GM21737 (cell line): ENCODE measurements around the gene CD86.

Source experiments
- ATAC-seq: cut with Tn5 transposase; IDR thresholded peaks from one replicate; pipeline ENCODE4 v1.9.1; 2021; ENCODE audit warnings: mild to moderate bottlenecking, moderate library complexity; ENCODE audit not compliant: unreplicated experiment

The CD86 gene

GRCh38 chr3:122091602-122092295, 36.6 kb downstream of the CD86 start:
- ATAC-seq = peak; percentile 39

DNA sequence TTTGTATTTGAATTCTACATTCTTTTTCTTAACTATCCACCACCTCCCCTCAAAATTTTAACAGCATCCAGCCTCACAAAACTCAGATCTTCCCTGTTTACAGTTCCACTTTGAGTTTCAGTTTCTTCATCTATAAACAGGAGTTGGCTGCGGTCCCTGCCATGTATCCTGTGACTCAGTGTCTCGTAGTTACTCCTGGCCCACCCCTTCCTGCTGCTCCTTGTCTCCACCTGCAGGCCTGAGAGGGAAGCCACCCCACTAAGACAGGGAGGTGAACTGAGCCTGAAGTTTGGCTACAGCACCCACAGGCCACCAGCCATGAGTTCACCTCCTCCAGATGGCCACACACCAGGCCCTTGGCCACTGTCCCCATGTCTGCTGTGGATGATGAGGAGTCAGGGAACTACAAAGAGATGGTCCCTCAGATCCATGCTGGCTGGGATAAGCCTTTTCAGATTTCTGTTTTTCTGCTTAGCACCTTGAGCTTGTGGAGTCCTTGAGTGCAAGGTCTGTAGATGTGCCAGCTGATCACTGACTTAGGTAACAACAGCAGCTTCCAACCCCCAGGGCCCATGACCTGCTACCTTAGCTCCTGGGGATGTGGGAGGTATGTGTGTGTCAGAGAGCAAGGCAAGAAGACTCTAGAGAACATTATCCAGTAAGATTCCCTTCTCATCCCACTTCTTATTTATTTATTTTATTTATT, 37.5 kb downstream of the CD86 start:
- ATAC-seq = peak; percentile 41

GRCh38 chr3:122094125-122094524, 39.0 kb downstream of the CD86 start:
- no peak for ATAC-seq

DNA sequence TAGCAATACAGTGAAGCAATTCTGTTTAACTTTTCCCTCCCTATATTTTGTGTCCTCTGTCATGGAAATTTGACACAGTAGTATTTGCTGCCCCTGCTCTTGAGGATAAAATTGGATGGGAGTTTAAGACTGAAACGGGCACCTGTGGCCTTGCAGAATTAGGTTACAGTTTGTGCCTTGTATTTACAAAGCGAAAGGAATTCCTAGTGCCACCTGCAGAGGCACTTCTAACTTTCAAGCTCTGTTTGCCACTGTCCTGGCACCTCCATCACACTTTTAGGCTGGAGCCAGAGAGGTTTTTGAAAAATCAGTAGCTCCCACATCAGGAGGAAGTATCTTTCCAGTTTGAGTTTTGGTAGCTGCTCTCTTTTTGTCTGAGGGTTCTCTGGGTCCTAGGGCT, 39.5 kb downstream of the CD86 start:
- ATAC-seq = no peak

DNA sequence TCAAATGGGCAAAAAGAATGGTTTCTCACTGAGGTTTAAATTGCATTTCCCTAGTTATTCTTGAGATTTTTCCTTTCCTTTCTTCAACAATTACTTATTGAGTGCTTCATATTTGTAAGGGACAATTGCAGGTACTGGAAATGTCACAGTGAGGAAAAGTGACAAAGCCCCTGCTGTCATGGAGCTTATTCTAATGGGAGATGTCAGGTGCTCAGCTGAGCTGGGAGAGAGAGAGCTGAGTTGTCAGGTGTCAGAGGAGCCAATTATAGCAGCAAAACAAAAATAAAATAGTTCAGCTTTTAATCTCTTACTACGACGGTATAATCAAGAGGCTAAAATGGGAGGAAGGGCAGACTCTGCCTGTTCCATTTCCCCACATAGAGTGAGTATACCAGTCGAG, 42.0 kb downstream of the CD86 start:
- no peak for ATAC-seq

GRCh38 chr3:122098611-122099010, 43.4 kb downstream of the CD86 start:
- no peak for ATAC-seq

GRCh38 chr3:122099255-122099654, 44.1 kb downstream of the CD86 start:
- ATAC-seq = no peak

- ATAC-seq = no peak
These were observed 44.9 kb downstream of the CD86 start for GRCh38 chr3:122100083-122100482.

GRCh38 chr3:122100591-122101463, 45.7 kb downstream of the CD86 start:
- ATAC-seq = no peak

DNA sequence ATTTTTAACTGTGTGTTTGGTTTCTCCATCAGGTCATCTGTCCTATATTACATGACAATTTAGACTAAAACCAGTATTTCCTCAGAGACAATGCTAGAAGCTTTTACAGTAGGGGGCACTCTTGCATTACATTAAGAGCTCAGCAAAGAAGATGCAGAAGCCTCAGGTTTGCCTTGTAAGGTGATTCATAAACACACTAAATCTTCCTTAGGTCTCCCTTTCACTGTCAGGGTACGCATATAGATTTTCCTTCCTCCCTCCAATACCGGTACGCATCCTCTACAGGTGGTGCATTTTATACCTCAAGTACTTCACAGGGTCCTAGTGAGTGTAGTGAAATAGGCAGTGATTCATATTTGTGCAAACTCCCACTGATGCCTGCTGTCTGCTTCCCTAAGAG, 46.5 kb downstream of the CD86 start:
- ATAC-seq = peak; percentile 47

DNA sequence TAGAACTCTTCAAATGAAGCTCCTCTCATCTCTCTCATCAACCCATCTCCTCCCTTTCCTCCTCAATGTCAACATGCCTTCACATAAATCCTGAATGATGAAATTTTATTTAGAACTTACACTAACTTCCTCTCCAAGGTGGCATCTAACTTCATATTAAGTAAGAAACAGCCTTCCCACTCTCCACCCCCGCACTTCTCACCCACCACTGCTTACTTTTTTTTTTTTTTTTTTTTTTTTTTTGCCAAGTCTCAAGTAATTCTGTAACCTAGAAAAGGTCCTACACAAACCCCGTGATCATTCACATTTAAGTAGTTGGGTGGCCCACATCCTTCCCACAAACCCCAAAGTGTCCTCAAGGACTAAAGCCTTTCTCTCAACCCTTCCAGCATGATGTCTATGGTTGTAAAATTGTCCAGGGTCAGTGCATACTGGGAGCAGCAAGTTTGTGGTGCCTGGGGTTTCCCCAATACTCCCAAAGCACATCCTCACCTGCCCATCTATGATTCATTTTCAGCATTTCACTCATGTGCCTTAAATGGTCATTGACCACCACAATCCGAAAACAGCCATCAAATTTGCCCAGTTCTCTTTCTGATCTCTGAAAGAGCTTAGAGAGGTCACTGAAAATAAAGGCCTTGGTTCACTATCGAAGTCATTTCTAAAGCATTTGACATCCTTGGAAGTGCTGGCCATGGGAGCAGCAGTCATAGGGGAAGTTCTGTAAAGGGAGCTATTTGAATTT, 47.2 kb downstream of the CD86 start:
- peak; percentile 35 for ATAC-seq

GRCh38 chr3:122103821-122104514, 48.8 kb downstream of the CD86 start:
- ATAC-seq = no peak

DNA sequence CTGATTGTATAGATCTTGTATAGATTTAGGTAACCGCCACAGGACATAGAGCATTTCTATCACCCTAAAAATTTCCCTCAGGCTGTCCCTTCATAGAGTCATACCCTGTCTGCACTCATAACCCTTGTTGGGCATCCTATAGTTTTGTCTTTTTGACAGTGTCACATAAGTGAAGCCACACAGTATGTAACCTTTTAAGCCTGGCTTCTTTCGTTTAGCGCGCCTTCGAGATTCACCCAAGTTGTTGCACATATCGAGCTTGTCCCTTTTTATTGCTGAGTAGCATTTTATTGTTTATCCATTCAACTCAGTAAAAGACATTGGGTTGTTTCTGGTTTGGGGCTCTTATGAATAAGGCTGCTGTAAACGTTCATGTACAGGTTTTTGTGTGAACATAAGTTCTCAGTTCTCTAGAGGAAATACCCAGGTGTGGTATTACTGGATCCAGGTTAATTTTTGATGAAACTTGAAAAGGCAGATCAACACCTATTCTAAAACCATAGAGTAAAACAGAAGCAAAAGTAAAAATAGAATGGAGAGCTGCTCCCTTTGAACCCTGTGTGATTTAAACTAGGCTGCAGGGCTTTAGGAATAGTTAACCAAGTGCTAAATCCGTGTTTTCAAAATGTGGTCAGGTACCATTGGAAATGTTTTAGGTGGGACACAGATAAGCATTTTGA, 49.5 kb downstream of the CD86 start:
- peak; percentile 32 for ATAC-seq

DNA sequence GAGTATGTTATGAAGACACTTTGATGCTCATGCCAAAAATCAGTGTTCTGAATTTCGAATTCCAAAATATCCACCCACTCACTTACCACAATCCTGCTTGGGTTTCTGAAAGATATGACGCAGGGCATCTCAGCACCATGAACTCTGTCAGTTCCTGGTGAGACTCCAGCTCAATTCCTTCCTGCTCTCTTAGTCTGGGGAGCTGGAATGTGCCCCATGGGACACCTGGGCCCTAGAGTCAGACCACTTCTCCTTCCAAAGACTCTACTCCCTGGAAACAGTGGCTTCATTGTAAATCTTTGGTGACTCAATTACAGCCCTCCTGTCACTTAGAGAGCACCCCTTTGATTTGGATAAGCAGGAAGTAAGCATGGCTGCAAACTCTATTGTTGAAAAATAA, 50.5 kb downstream of the CD86 start:
- no peak for ATAC-seq

GRCh38 chr3:122107171-122107570, 52.0 kb downstream of the CD86 start:
- ATAC-seq = no peak

DNA sequence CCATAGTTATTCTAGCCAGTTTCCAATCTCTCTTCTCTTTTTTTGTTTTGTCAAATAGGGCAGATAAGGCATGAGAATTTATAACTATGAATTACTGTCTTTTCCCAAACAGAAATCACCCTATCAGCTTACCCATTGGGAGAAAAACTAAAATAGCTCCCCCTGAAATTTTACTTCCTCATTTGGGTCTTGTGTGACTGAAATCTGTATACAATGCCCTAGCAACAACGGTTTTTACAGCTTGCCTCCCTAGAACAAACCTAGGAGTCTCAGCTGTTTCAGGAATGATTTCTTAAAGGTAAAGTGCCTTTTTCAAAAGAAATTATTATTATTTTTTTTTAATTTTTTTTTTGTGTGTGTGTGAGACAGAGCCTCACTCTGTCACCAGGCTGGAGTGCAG, 56.8 kb downstream of the CD86 start:
- ATAC-seq = no peak

DNA sequence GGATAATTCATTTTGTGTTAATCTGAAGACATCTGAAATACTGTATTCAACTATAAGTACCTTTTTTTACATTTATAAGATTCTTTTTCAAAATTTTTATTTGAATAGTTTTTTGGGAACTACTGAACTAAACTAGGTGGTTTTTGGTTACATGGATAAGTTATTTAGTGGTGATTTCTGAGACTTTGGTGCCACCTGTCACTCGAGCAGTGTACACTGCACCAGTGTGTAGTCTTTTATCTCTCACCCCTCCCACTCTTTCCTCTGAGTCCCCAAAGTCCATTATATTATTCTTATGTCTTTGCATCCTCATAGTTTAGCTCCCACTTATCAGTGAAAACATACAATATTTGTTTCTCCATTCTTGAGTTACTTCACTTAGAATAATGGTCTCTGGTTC, 57.6 kb downstream of the CD86 start:
- ATAC-seq = no peak

GRCh38 chr3:122123850-122124249, 68.7 kb downstream of the CD86 start:
- no peak for ATAC-seq

DNA sequence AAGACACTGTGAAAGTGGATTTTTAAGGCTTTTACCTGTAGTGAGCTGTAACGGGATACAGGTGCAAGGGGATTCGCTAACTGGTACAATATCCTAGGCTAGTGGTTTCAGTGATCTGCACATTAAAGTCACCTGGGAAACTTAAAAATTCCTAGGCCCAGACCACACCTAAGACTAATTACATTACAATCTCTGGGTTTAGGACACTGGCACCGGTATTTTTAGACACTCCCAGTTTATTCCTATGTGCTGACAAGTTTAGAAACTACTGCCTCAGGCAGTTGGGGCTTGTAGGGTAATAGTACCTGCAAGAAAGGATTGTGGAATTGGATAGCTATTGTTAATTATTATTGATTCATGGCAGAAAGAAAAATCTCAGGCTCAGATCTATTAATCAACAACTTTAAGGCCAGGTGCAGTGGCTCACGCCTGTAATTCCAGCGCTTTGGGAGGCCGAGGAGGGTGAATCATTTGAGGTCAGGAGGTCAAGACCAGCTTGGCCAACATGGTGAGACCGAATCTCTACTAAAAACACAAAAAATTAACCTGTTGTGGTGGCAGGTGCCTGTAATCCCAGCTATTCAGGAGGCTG, 77.9 kb downstream of the CD86 start:
- ATAC-seq = no peak
